ENCODE data around the gene MRPL11.

GRCh38 chr11:66429983-66430602 is 8.6 kb downstream of the MRPL11 start:
- peak; percentile 82 for TF ChIP-seq CTCF (IDR thresholded peaks at IDR 0.05; ENCODE audit: low read length)
- TF ChIP-seq EZH2 (IDR thresholded peaks at IDR 0.05; ENCODE audit: borderline replicate concordance, low read length) = no peak

Measured in OCI-LY1 (cell line).